ENCODE results near the gene IL34. TPM values are rescaled to one million over a fixed set of nuclear protein-coding genes. Genes with fewer than 3 reads are reported as not detected.

The IL34 gene
- total and polyA plus RNA-seq, 2 of the 13 experiments (the other 11 are each of a cell fraction or from before 2014, with no cell fraction given), result 1.2 to 1.3 TPM

- TF ChIP-seq, protein P1, sequence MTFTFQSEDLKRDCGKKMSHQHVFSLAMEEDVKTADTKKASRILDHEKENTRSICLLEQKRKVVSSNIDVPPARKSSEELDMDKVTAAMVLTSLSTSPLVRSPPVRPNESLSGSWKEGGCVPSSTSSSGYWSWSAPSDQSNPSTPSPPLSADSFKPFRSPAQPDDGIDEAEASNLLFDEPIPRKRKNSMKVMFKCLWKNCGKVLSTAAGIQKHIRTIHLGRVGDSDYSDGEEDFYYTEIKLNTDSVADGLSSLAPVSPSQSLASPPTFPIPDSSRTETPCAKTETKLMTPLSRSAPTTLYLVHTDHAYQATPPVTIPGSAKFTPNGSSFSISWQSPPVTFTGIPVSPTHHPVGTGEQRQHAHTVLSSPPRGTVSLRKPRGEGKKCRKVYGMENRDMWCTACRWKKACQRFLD (CRISPR knock-in tag; IDR thresholded peaks at IDR 0.05; ENCODE audit: borderline replicate concordance), result peak; percentile 44; the same call in 1 of the 2 replicates
- TF ChIP-seq DZIP1 (CRISPR knock-in tag; IDR thresholded peaks at IDR 0.05), result no peak
- no peak for TF ChIP-seq PBX2 (CRISPR knock-in tag; IDR thresholded peaks at IDR 0.05)
- 0 out of 2 replicates have a peak, but pooled peaks have one; percentile 13 for TF ChIP-seq YEATS2 (CRISPR knock-in tag; IDR thresholded peaks at IDR 0.05; ENCODE audit: borderline replicate concordance)
- peak; percentile 51 for TF ChIP-seq RXRB (CRISPR knock-in tag; IDR thresholded peaks at IDR 0.05; ENCODE audit: borderline replicate concordance)
- TF ChIP-seq CAMTA2 (CRISPR knock-in tag; IDR thresholded peaks at IDR 0.05; ENCODE audit: borderline replicate concordance), result no peak
- peak; percentile 35 for TF ChIP-seq TBL1XR1 (IDR thresholded peaks at IDR 0.05; ENCODE audit: borderline replicate concordance, low read length, partially characterized antibody)
- no peak for TF ChIP-seq FOSL1 (CRISPR knock-in tag; IDR thresholded peaks at IDR 0.05; ENCODE audit: borderline replicate concordance)
- TF ChIP-seq ZNF34 (CRISPR knock-in tag; IDR thresholded peaks at IDR 0.05; ENCODE audit: borderline replicate concordance), result no peak; the same call in 1 of the 2 replicates
- TF ChIP-seq, protein P2, sequence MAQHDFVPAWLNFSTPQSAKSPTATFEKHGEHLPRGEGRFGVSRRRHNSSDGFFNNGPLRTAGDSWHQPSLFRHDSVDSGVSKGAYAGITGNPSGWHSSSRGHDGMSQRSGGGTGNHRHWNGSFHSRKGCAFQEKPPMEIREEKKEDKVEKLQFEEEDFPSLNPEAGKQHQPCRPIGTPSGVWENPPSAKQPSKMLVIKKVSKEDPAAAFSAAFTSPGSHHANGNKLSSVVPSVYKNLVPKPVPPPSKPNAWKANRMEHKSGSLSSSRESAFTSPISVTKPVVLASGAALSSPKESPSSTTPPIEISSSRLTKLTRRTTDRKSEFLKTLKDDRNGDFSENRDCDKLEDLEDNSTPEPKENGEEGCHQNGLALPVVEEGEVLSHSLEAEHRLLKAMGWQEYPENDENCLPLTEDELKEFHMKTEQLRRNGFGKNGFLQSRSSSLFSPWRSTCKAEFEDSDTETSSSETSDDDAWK (CRISPR knock-in tag; IDR thresholded peaks at IDR 0.05), result no peak
- TF ChIP-seq, protein P3, sequence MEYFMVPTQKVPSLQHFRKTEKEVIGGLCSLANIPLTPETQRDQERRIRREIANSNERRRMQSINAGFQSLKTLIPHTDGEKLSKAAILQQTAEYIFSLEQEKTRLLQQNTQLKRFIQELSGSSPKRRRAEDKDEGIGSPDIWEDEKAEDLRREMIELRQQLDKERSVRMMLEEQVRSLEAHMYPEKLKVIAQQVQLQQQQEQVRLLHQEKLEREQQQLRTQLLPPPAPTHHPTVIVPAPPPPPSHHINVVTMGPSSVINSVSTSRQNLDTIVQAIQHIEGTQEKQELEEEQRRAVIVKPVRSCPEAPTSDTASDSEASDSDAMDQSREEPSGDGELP (IDR thresholded peaks at IDR 0.05; ENCODE audit: borderline replicate concordance, low read depth), result peak; percentile 7; the same call in 1 of the 2 replicates
- no peak for TF ChIP-seq RFX5 (IDR thresholded peaks at IDR 0.05; ENCODE audit: low read depth, low read length)
- TF ChIP-seq HNF4G (IDR thresholded peaks at IDR 0.05; ENCODE audit: borderline replicate concordance, low read depth, low read length), result peak; percentile 59
- TF ChIP-seq HNF4G (CRISPR knock-in tag; IDR thresholded peaks at IDR 0.05; ENCODE audit: borderline replicate concordance, low read depth), result no peak; the same call in 1 of the 2 replicates
- TF ChIP-seq ZUFSP (CRISPR knock-in tag; IDR thresholded peaks at IDR 0.05; ENCODE audit: borderline replicate concordance), result no peak
- peak; percentile 72; the same call in 1 of the 2 replicates for TF ChIP-seq HIVEP1 (CRISPR knock-in tag; IDR thresholded peaks at IDR 0.05)
Measured at GRCh38 chr16:70681382-70682238, 35.3 kb downstream of the IL34 start (continued).
